H4 (cell line): ENCODE measurements around the gene MYH15. TPM values are rescaled to one million over a fixed set of nuclear protein-coding genes. Genes with fewer than 3 reads are reported as not detected.

Experiments used
- DNase-seq: peaks from one replicate; pipeline ENCODE4 v3.0.0-alpha.2; 2015; ENCODE audit warnings: low spot score
- total RNA-seq: library from RNA; depleted of rRNA; stranded (reverse); fragments of >200 nt; shearing (Covaris generic); gene quantifications from 2 replicates; pipeline ENCODE4 v1.2.3, GENCODE V29; 2014; rRNA removed

MYH15 gene
- total RNA-seq: 0.08 and 0.10 TPM in 2 replicates

DNA sequence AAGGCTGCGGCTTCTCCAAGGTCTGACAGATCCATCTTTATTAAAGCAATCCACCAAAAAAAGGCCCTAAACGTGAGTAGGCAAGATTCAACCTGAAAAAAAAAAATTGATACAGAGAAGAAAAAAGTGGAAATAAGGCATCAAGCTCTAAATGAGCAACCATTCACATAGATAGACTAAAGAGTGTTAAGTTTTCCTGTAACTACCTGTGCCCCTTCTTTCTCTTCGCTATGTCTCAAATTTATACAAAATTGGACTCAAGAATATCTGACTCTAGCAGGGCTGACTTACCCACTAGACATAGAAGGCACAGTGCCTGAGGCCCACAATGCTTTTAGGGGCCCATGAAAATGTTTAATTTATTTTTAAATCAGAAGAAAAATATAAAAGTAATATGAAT, at the start of gene MYH15:
TSS of gene MYH15 (minus strand) at position 101 of the 400 bp plus-strand sequence. CDS start at position 35, 66 bp downstream.
- no peak for DNase-seq

DNA sequence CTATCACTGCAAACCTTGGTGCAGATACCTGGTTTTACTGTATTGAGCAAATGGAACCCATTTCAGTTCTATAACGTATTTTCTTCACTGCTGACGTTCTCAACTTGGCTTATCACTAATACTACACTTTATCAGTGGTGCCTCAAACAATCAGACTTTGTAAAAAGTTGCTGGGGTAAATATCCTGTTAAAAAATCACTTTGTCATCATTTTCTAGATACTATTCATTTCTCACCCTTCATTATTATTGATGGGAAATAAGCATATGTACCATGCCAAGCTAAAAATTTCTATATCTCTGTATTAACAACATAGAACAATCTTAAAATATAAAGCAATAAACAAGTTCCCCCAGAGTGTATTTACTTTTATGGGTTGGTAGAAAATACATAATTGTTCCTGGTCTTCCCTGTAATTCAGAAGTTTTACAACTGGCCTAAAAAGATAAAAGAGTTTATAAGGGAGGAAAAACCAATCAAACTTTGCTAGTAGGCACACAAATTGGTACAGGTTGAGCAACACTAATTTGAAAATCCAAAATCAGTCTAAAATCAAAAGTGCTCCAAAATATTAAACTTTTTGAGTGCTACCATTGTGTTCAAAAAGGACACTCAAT, 45.7 kb upstream of the MYH15 start:
- no peak for DNase-seq

DNA sequence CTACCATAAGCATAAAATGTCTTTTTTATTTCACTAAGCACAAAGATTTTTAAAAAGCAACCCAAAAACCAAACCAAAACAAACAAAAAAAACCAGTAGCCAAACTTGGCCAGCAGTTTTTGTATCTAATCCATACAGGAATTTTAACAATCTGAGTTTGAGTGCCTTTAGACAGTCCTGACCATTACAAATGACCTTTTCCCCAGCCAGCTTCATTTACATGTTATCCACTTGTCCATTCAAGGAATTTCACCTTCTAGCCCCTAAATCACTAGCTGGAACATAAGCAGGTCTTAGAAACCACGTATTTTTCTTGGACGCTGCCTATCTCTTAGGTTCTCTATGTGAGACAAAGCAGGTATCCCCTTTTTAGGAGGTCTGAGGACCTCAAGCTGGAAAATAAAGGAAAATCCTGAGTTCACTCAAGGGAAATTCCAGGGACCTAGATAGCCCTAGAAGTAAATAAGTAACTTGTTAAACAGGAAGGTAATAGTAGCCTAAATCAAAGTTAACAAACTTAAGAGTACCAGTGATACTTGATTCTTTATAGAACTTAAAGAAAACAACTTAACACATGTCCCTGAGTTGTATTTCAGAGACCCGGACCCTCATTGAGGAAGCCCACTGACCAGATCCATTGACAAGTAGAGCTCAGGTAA, 44.6 kb upstream of the MYH15 start:
- no peak for DNase-seq

DNA sequence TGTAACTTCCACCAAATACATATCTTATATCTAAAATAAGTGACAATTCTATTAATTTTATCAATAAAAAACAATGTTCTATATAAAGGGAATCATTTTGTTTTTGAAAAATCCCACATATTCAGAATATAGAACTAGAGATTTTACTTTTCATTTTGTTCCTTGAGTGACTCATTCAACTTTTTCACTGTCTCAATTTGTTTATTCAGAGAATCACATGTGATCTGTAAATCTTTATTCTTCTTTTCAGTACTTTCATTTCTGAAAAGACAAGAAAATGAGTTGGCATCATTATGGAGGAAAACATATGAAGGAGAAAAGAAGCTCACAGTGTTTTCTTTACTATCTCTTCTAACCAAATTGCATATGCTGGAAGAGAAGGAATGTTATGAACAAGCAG, 43.8 kb upstream of the MYH15 start:
- no peak for DNase-seq

DNA sequence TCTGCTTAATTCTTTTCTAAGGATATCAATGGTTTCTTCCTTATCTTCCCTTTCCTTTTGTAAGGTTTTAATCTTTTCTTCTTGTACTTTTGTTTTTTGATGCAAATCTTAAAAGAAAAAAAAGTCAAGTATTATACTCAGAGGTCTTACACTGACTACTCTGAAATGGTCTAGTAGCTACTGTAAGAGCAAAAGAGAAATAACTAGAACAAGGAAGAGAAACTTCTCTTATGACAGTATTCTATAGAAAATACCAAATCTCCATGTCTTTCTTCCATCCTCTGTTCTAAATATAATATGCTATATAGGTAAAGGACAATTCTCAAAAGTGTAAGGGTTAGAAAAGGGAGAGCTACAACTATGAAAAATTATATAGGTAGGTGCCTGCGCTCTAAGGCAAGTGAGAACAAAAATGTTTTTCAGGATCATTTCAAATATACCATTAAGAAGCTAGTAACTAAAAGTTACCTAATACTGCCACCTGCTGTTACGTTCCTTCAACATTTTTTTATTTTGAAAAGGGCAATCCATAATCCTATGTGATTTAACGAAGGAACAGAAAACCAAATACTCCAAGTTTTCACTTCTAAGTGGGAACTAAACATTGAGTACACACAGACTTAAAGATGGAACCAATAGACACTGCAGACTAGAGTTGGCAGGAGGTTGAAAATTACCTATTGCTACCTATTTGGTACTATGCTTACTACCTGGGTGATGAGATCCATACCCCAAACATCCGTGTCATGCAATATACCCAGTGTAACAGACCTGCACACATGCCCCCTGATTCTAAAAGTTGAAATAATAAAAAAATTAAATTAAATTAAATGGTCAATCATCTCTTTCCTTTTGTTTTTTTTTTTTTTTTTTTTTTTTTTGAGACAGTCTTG, 42.1 kb upstream of the MYH15 start:
- DNase-seq: peak; percentile 20

DNA sequence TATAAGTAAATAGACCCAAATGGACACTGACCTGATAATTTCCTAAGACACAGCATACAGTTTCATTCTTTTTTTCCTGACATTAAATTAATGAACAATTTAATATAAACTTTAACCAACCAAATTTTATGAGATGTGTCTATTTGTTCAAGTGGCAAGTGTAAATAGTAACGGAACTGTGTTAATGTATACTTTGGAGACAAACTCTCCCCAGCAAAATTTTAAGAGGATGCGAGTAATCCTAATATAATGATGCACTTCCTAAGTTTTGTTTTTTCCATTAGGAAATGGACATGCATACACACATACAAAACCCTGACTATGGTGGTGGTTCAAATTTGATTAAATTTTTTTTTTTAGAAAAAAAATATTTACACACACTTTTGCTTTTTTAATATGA, 38.5 kb upstream of the MYH15 start:
- DNase-seq: no peak

DNA sequence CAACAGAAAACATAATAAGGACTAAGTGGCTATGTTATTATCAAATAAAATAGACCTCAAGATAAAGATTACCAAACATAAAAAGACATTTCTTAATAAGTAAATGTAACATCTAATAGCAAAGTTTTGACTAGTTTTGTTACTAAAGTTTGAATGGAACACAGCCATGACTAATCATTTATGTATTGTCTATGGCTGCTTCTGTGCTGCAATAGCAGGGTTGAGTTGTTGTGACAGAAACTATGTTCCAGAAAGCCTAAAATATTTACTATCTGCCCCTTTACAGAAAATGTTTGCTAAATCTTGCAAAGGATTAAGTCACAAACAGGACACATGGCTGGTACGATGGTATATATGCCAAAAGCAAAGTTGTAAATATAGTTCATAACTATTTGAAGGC, 37.9 kb upstream of the MYH15 start:
- no peak for DNase-seq

DNA sequence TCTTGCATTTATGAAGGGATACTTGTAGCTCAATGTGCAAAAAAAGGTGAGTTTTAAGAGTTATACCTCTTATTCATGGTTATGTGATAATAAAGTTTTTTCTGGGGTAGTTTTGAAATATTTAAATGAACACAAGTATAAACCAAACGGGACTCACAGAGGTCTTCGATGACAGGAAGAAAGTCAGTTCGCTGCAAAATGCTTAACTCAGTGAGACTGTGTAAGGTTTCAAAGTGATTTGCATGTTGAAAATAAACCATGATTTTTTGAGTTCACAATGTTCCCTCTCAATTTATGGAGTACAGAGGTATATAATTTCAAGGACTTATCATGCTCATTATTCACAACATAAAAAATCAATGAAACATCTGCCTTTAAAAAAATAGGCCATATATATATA, 36.3 kb upstream of the MYH15 start:
- no peak for DNase-seq

DNA sequence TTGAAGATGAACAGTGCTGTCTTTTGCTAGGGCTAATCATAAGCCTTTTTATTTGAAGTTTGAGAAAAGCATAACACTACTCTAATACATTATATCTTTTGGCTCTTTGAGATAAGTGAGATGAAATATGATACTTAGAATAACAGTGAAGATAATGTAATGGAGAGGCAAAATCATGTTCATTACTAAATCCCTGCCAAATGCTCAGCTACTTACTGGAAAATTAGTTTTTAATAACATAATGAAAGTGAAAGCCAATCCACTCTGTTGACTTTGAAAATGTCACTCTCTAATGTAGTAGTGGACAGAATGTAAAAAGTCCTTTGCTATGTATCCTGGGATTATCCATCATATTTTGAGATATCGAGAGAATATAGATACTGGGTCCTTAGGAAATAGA, 35.9 kb upstream of the MYH15 start:
- DNase-seq: no peak

DNA sequence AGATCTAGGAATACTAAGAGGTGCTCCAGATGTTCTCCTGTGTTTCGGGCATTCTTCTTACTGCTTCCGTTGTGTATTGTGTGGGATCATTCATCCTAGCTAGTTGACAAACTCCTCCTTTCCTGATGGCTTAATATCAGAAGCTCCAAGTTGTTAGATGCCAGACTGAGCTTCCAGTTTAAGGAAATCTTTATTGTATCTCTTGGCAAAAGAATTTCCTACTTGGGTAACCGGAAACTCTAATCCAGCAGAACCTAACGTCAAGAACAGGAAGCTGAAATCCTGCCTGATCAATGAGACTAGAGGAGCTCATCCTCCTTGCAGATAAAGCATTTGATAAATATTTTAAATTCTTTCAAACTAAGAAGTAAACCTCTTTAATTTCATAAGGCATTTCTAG, 27.7 kb upstream of the MYH15 start:
- no peak for DNase-seq

DNA sequence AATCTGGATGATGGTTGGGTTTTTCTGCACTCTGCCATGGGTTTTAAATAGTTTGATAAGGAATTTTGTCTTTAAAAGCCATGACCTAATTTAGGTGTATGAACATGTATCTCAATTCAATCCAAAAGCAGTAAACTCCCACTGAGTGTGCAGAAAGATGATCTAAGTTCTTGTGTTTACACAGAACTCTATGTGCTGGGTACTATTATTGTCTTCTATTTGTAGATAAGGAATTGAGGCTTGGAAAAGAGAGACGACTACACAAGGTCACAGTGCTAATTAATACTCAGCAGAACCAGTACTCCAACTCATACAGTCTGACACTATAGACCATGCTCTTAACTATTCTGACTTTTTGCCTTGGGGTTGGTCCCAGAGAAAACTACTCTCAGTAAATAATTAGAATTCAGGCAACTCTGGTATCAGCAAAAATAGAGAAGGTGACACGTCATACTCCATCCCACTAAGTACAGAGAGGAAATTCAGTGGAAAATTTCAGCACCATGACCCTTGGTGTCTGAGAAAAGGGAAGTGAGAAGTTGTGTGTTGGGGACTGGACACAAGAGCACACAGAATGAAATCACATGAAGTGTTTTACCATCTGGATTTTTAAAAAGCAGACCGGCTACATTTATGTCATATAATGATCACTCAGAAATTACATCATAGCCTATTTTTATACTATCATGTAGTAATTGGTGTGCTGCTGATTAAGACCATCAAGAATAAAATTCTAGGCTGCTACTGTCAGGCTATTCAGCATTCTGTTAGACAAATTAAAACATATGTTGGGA, 18.3 kb upstream of the MYH15 start:
- DNase-seq: no peak

DNA sequence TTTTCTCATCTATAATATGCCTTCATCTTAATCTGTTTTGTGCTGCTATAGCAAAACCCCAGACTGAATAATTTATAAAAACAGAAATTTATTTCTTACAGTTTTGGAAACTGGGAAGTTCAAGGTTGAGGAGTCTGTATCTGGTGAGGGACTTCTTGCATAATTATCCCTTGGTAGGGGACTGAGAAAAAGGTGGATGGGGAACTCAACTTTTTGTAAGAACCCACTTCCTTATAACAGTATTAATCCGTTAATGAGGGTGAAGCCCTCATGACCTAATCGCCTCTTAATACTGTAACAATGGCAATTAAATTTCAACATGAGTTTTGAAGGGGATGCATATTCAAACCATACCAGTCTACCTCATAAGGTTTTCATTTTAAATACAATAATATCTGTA, 17.4 kb upstream of the MYH15 start:
- no peak for DNase-seq

DNA sequence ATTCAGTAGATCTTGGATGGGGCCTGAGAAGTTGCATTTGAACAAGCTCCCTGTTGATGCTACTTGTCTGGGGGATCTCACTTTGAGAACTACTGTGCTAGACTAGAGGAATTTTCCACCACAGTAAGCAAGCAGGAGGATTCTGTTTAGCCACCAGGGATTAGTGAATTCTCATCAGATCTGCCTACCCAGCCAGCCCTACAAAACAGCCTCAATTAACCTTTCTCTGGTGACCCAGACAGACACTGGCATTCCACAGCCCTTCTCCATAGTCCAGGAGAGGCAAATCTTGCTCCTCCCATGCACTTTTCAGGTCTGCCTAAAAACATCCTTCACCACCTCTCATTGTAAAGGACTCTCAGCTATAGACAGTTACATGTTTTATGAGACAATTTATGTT, 16.7 kb upstream of the MYH15 start:
- no peak for DNase-seq

DNA sequence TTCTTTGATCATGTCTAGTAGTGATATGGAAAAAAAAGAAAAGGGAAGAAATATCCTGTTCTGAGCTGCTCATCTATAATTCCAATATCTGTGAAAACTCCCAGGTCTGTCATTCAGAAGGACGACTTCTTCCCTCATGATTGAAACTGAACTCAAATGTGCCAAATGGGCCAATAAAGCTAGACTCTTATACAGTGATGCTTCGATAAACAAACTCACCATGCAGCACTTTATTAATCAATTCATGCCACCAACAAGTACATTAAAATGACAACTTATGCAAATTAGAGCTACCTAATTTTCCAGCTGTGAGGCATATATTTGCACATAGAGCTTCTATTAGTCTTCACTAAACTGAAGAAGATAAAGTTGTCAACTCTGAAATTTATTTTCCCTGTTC, 15.6 kb upstream of the MYH15 start:
- DNase-seq: no peak

DNA sequence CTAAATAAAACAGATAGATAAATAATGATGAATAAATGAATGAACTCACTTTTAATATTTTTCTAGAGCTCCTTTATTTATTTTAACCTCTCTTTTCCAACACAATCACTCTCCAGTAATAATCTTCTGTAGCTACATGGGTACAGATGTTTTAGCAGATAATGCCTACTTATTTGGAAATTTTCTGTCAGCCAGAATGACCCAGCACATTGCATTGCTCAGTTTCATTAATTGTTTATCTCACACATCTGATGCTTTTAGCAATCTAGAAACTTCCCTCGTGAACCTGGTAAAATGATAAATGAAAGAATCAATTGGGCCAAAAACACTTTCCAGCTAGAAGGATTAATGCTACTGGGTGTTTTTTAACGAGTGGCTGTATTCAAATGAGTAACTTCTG, 14.9 kb upstream of the MYH15 start:
- DNase-seq: no peak

DNA sequence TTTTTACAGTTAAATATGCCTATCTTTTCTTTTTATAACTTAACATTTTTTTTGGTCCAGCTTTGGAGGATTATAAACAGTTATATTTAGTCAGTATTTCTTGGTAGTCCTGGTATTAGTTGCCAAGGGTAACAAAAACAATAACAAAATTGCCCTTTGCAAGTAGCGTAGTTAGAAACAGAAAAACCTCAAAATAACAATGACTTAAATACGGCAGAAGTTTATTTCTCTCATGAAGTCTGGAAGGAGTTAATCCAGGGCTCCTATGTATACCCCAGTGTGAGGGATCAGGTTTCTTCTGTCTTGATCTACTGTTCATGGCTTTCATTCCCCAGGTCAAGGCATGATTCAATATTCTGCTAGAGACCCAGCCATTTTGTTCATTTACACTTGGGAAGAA, 14.1 kb upstream of the MYH15 start:
- no peak for DNase-seq

DNA sequence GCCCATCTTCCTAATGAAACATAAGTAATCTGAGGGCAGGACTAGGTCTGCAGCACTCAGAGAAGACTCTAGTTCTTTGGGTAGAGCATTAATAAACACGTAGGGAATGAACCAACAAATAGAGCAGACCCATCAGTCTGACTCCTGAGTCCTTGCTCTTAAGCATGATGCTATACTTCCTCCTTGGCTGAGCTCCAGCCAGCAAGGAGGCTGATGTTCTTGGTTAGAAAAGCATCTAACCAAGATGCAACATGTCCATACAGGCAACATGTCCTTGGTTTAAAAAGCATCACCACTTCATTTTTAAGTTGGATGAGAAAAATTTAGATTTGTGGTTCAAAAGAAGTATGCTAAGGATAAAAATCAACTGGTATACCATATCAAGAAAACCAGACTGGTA, 8.5 kb upstream of the MYH15 start:
- DNase-seq: no peak

DNA sequence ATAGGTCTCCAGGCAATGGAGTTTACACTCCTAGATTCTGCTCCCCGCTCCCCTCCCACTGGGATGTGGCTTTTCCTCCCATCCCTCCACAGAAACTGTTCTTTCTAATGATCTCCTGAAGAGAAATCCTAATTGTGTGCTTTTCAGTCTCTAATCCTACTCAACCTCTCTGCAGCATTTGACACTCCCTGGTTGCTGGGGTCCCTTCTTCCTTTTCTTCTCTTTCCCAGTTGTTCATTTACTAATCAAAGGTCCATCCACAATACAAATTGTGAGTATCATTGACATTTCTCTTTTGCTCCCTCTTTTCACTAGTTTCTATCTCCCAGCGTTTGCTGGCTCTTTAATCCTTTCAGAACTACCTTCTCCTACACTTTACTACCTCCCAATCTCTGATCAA, 6.5 kb upstream of the MYH15 start:
- DNase-seq: no peak

DNA sequence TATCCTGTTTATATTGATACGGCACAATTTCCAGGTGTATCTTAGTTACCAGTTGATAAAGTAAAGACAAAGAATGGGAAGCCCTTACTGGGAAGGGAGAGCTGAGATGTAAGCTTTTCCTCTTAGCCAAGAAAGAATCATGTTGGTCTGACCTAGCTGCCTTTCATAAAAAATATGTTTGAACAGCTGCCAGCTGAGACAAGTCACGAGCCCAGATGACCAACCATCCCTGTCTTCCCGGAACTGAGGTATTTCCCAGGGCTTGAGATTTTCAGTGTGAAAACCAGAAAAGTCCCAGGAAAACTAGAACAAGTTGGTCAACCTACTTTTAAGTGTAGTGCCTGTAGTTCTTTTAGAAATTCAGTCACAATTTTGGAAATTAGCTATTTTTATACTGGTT, 3.6 kb upstream of the MYH15 start:
- DNase-seq: no peak

DNA sequence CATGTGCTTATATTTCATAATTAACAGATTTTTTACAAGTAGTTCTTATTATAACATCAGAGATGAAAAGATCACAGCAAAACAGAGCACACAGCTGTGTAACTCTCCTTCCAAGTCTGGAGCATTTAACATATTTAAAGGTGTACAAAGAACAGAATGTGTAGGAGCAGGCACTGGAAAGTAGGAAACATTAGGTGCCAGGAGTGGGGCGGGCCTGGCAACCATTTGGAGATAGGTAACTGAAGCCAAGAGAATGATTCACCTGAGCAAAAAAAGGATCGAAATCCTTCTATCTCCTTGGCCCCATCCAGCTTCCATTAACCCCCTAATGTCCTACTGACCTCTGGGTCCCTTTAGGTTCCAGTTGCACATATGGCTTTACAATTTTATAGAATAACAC, 2.3 kb upstream of the MYH15 start:
- no peak for DNase-seq

DNA sequence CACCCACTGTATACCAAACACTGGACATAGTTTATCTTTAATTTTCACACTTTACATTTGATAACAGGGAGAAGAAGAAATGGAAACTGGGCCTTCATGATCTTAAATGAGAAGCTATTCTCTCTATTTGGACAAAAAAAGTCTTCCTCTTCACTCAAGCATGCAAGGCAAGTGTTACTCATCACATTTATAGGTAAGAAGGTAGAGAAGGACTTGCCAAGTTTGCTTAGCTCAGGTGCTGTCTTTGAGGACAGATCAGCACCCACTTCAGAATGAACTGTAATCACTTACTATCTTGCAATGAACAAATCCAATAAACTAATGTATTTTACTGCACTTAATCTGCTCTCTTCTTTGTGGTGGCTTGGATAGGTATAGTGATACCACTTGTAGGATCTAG, 1.1 kb upstream of the MYH15 start:
- DNase-seq: no peak

DNA sequence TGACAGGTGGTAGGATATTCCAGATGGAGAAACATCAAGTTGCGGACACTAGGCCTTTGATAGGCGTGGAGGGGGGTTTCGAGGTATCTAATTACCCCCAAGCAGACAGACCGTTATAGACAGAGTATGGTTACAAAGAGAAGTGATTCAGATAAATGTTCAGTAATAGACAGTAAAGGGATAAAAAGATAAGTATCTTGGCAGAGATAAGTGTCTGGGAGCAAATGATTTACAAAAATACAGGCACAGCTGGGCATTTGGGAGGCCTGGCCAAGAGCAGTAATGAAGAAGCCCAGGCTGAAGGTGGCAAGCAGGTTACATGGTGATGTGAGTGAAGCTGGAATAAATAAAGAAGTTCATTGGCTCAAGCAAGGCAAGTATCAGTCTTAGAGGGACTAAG, 659 bp upstream of the MYH15 start:
- DNase-seq: no peak
